CD4-positive, alpha-beta memory T cell (primary cell): ENCODE results near the gene PRDM1. TPM values are rescaled to one million over a fixed set of nuclear protein-coding genes. Genes with fewer than 3 reads are reported as not detected.
A peak's percentile ranks its signal among the peaks of the same experiment; 100 is the strongest.

ENCODE experiments used
- CTCF ChIA-PET: fragments of 350-600 bp; sonication (Branson Sonifier 250); formaldehyde crosslinking; loops from one replicate; lab custom pipeline; 2021; ENCODE audit warnings: inconsistent platforms; ENCODE audit not compliant: partially characterized antibody; lab: Charles Lee
- POLR2A ChIA-PET: fragments of 350-600 bp; sonication (Branson Sonifier 250); formaldehyde crosslinking; loops from one replicate; lab custom pipeline; 2021; ENCODE audit not compliant: partially characterized antibody; lab: Charles Lee
- DNase-seq, 5 donors: peaks; one replicate each; pipeline versions ENCODE4 v3.0.0 to v3.0.0-alpha.2; 2020 to 2022; ENCODE audit warnings: mixed read lengths in 1 of 5
- H3K27ac ChIP-seq: one replicate; pipeline ENCODE4 v1.7.0; 2013; ENCODE audit warnings: low read depth, low read length
- H3K27me3 ChIP-seq: 2 replicates; pipeline ENCODE4 v1.7.0; 2013; ENCODE audit warnings: mild to moderate bottlenecking, low read length, moderate library complexity; ENCODE audit not compliant: insufficient read depth
- H3K36me3 ChIP-seq: 2 replicates; pipeline ENCODE4 v1.7.0; 2013; ENCODE audit warnings: mild to moderate bottlenecking, low read length, moderate library complexity; ENCODE audit not compliant: insufficient read depth
- H3K4me1 ChIP-seq: 2 replicates; pipeline ENCODE4 v1.7.0; 2013; ENCODE audit warnings: mild to moderate bottlenecking, low read length, moderate library complexity; ENCODE audit not compliant: insufficient read depth
- H3K4me3 ChIP-seq, 2 donors: one replicate each; pipeline ENCODE4 v1.7.0; 2013; ENCODE audit warnings: low read length in 2 of 2, mild to moderate bottlenecking in 1 of 2
- H3K9me3 ChIP-seq, 2 donors: one replicate each; pipeline ENCODE4 v1.7.0; 2013; ENCODE audit warnings: low read length in 2 of 2, control low read depth in 1 of 2; ENCODE audit not compliant: control insufficient read depth in 1 of 2
- H3K27ac Mint-ChIP-seq, 7 donors: one replicate each; pipeline ENCODE4 v1.8.0; 2020 to 2021; ENCODE audit warnings: mixed read lengths in 7 of 7, mild to moderate bottlenecking in 6 of 7, inconsistent platforms in 3 of 7, moderate library complexity in 3 of 7
- H3K27me3 Mint-ChIP-seq, 2 donors: one replicate each; pipeline ENCODE4 v1.8.0; 2020 to 2021; ENCODE audit warnings: mixed read lengths in 2 of 2
- H3K36me3 Mint-ChIP-seq, 2 donors: one replicate each; pipeline ENCODE4 v1.8.0; 2020 to 2021; ENCODE audit warnings: mixed read lengths in 2 of 2, inconsistent platforms in 1 of 2, mild to moderate bottlenecking in 1 of 2
- H3K4me1 Mint-ChIP-seq, 4 donors: one replicate each; pipeline ENCODE4 v1.8.0; 2020 to 2021; ENCODE audit warnings: mixed read lengths in 4 of 4, mild to moderate bottlenecking in 1 of 4
- H3K4me3 Mint-ChIP-seq, 8 donors: one replicate each; pipeline ENCODE4 v1.8.0; 2020 to 2021; ENCODE audit warnings: mixed read lengths in 8 of 8, mild to moderate bottlenecking in 7 of 8, moderate library complexity in 6 of 8, inconsistent platforms in 3 of 8
- H3K9me3 Mint-ChIP-seq, 8 donors: one replicate each; pipeline ENCODE4 v1.8.0; 2020 to 2021; ENCODE audit warnings: mixed read lengths in 8 of 8, mild to moderate bottlenecking in 5 of 8, inconsistent platforms in 3 of 8, moderate library complexity in 1 of 8
- intact Hi-C: fragments of 100-400 bp; cut with micrococcal nuclease; formaldehyde crosslinking; loops from one replicate; pipeline ENCODE4 v1.15.1; 2023
- polyA plus RNA-seq, 2 donors: library from polyadenylated mRNA; unstranded; fragments of 300-500 nt; fragmentation: Illumina TruSeq; gene quantifications; one replicate each; pipeline ENCODE4 v1.2.3, GENCODE V29; 2021
- total RNA-seq, 2 experiments: library from RNA; stranded (reverse); gene quantifications; one replicate each; pipeline ENCODE4 v1.2.3, GENCODE V29; 2021

PRDM1 gene
- total and polyA plus RNA-seq, 4 experiments from 2014 or later = 33.4 to 97.0 (median 39.7) TPM

- peak overlapping the region; percentile 89 to 97 (median 94) for H3K4me3 Mint-ChIP-seq
- H3K27ac ChIP-seq = peak overlapping the region; percentile 57
- no peak overlapping the region for H3K4me3 ChIP-seq
- peak overlapping the region; percentile 16 to 94 (median 82) for H3K27ac Mint-ChIP-seq
- H3K27me3 Mint-ChIP-seq = peaks cover 0 to 2% of the 10 kb centered on the region in 2 donors
- H3K9me3 Mint-ChIP-seq = peaks cover 0 to 4% (median 0%) of the 10 kb centered on the region in 8 donors
- POLR2A ChIA-PET = interaction anchor here (0.9 to 6.0 kb wide), 7 partner anchors 15 to 304 kb away, joined by 3 to 151 read pairs (median 12); no protein-coding TSS in a partner anchor
- peaks cover 73% of the 10 kb centered on the region for H3K4me1 ChIP-seq
- peaks cover 57 to 94% (median 77%) of the 10 kb centered on the region in 4 donors for H3K4me1 Mint-ChIP-seq
- H3K27me3 ChIP-seq = no peaks in the 10 kb centered on the region
- H3K9me3 ChIP-seq = no peaks in the 10 kb centered on the region
- no peaks in the 10 kb centered on the region for H3K36me3 ChIP-seq
- CTCF ChIA-PET = interaction anchor here (0.8 to 5.7 kb wide), 10 partner anchors 11 to 602 kb away, joined by 3 to 206 read pairs (median 6); no protein-coding TSS in a partner anchor
- DNase-seq = no peak
- H3K36me3 Mint-ChIP-seq = peaks cover 4 to 17% of the 10 kb centered on the region in 2 donors
- intact Hi-C loops = loop anchor here (5.0 kb wide), 1 partner anchor 653 kb away; no protein-coding TSS in a partner anchor
These were observed 996 bp upstream of the PRDM1 start for GRCh38 chr6:106084989-106085691.

GRCh38 chr6:106085692-106085983 lies 498 bp upstream of the PRDM1 start:
- Histone ChIP-seq H3K4me3 (peak overlapping the region in 1 of 2 donors; percentile 61), H3K9me3 (no peaks in the 10 kb centered on the region), H3K4me1 (peaks cover 78% of the 10 kb centered on the region), H3K36me3 (no peaks in the 10 kb centered on the region), H3K27ac (peak overlapping the region; percentile 57), H3K27me3 (no peaks in the 10 kb centered on the region)
- CTCF ChIA-PET = interaction anchor here (0.6 to 5.7 kb wide), 13 partner anchors 10 to 656 kb away, joined by 3 to 206 read pairs (median 4); no protein-coding TSS in a partner anchor
- H3K27ac Mint-ChIP-seq = peak overlapping the region; percentile 74 to 94 (median 83)
- peaks cover 8 to 22% of the 10 kb centered on the region in 2 donors for H3K36me3 Mint-ChIP-seq
- H3K4me3 Mint-ChIP-seq = peak overlapping the region; percentile 89 to 97 (median 94)
- DNase-seq = no peak
- peaks cover 0 to 2% of the 10 kb centered on the region in 2 donors for H3K27me3 Mint-ChIP-seq
- H3K4me1 Mint-ChIP-seq = peaks cover 62 to 95% (median 80%) of the 10 kb centered on the region in 4 donors
- intact Hi-C loops = loop anchor here (5.0 kb wide), 1 partner anchor 653 kb away; no protein-coding TSS in a partner anchor
- POLR2A ChIA-PET = interaction anchor here (0.6 to 6.0 kb wide), 13 partner anchors 15 to 682 kb away, joined by 3 to 151 read pairs (median 3); partner anchors contain the start of gene PREP
- H3K9me3 Mint-ChIP-seq = peaks cover 0 to 4% (median 0%) of the 10 kb centered on the region in 8 donors

- DNase-seq = no peak
- H3K27ac ChIP-seq = no peak overlapping the region
- CTCF ChIA-PET = interaction anchor here (1.1 to 5.7 kb wide), 7 partner anchors 9 to 354 kb away, joined by 3 to 206 read pairs (median 12); no protein-coding TSS in a partner anchor
- POLR2A ChIA-PET = interaction anchor here (0.8 to 6.0 kb wide), 15 partner anchors 14 to 684 kb away, joined by 3 to 151 read pairs (median 4); partner anchors contain the start of gene PREP
- H3K4me3 Mint-ChIP-seq = peak overlapping the region; percentile 89 to 97 (median 94)
- H3K27me3 ChIP-seq = no peaks in the 10 kb centered on the region
- peaks cover 66 to 96% (median 81%) of the 10 kb centered on the region in 4 donors for H3K4me1 Mint-ChIP-seq
- no peaks in the 10 kb centered on the region for H3K36me3 ChIP-seq
- peak overlapping the region in 6 of 7 donors; percentile 19 to 92 (median 62) for H3K27ac Mint-ChIP-seq
- peaks cover 0 to 2% of the 10 kb centered on the region in 2 donors for H3K27me3 Mint-ChIP-seq
- peaks cover 0 to 4% (median 0%) of the 10 kb centered on the region in 8 donors for H3K9me3 Mint-ChIP-seq
- no peaks in the 10 kb centered on the region for H3K9me3 ChIP-seq
- intact Hi-C loops = loop anchor here (1.0 to 5.0 kb wide), 6 partner anchors 11 to 654 kb away; no protein-coding TSS in a partner anchor
- peak overlapping the region; percentile 47 to 61 for H3K4me3 ChIP-seq
- H3K4me1 ChIP-seq = peaks cover 87% of the 10 kb centered on the region
- peaks cover 10 to 28% of the 10 kb centered on the region in 2 donors for H3K36me3 Mint-ChIP-seq
These were observed 659 bp downstream of the PRDM1 start for GRCh38 chr6:106086814-106087175.

GRCh38 chr6:106087548-106088325 lies 1.6 kb downstream of the PRDM1 start:
- H3K9me3 Mint-ChIP-seq = peaks cover 0 to 4% (median 0%) of the 10 kb centered on the region in 8 donors
- peak overlapping the region; percentile 71 to 94 (median 90) for H3K27ac Mint-ChIP-seq
- peaks cover 12 to 32% of the 10 kb centered on the region in 2 donors for H3K36me3 Mint-ChIP-seq
- H3K27me3 Mint-ChIP-seq = peaks cover 0 to 2% of the 10 kb centered on the region in 2 donors
- peaks cover 65 to 97% (median 79%) of the 10 kb centered on the region in 4 donors for H3K4me1 Mint-ChIP-seq
- Histone ChIP-seq H3K36me3 (no peaks in the 10 kb centered on the region), H3K4me1 (peaks cover 91% of the 10 kb centered on the region), H3K9me3 (no peaks in the 10 kb centered on the region), H3K27ac (peak overlapping the region; percentile 22), H3K27me3 (no peaks in the 10 kb centered on the region), H3K4me3 (peak overlapping the region; percentile 47 to 61)
- DNase-seq = no peak
- H3K4me3 Mint-ChIP-seq = peak overlapping the region; percentile 89 to 97 (median 94)
- ChIA-PET CTCF (interaction anchor here (0.7 to 5.7 kb wide), 8 partner anchors 8 to 466 kb away, joined by 4 to 206 read pairs (median 15); no protein-coding TSS in a partner anchor), POLR2A (interaction anchor here (1.0 to 6.0 kb wide), 8 partner anchors 13 to 109 kb away, joined by 3 to 151 read pairs (median 11); no protein-coding TSS in a partner anchor)
- intact Hi-C loops = loop anchor here (2.0 to 5.0 kb wide), 2 partner anchors 15 to 655 kb away; no protein-coding TSS in a partner anchor

GRCh38 chr6:106090001-106090400 lies 3.9 kb downstream of the PRDM1 start:
- Histone ChIP-seq H3K9me3 (no peaks in the 10 kb centered on the region), H3K27me3 (no peaks in the 10 kb centered on the region), H3K4me3 (peak overlapping the region in 1 of 2 donors; percentile 32), H3K27ac (no peak overlapping the region), H3K4me1 (peaks cover 92% of the 10 kb centered on the region), H3K36me3 (no peaks in the 10 kb centered on the region)
- intact Hi-C loops = loop anchor here (1.0 to 2.0 kb wide), 2 partner anchors 133 to 211 kb away; no protein-coding TSS in a partner anchor
- DNase-seq = no peak
- CTCF ChIA-PET = interaction anchor here (0.6 to 5.7 kb wide), 34 partner anchors 10 to 889 kb away, joined by 3 to 206 read pairs (median 4); partner anchors contain the start of gene ATG5
- H3K9me3 Mint-ChIP-seq = peaks cover 0 to 4% (median 0%) of the 10 kb centered on the region in 8 donors
- POLR2A ChIA-PET = interaction anchor here (0.7 to 6.0 kb wide), 11 partner anchors 10 to 355 kb away, joined by 3 to 151 read pairs (median 5); partner anchors contain the start of gene ATG5
- peak overlapping the region; percentile 61 to 95 (median 82) for H3K4me3 Mint-ChIP-seq
- H3K27ac Mint-ChIP-seq = peak overlapping the region; percentile 14 to 86 (median 65)
- H3K27me3 Mint-ChIP-seq = peaks cover 0 to 2% of the 10 kb centered on the region in 2 donors
- H3K36me3 Mint-ChIP-seq = peaks cover 17 to 36% of the 10 kb centered on the region in 2 donors
- H3K4me1 Mint-ChIP-seq = peaks cover 61 to 96% (median 77%) of the 10 kb centered on the region in 4 donors

GRCh38 chr6:106092279-106092678 lies 6.1 kb downstream of the PRDM1 start:
- H3K4me1 ChIP-seq = peaks cover 95% of the 10 kb centered on the region
- no peak for DNase-seq
- peaks cover 64 to 96% (median 81%) of the 10 kb centered on the region in 4 donors for H3K4me1 Mint-ChIP-seq
- intact Hi-C loops = no loop called here
- no peaks in the 10 kb centered on the region for H3K9me3 ChIP-seq
- H3K4me3 ChIP-seq = no peak overlapping the region
- peak overlapping the region in 6 of 7 donors; percentile 10 to 86 (median 54) for H3K27ac Mint-ChIP-seq
- peaks cover 0 to 2% of the 10 kb centered on the region in 2 donors for H3K27me3 Mint-ChIP-seq
- no peaks in the 10 kb centered on the region for H3K27me3 ChIP-seq
- ChIA-PET CTCF (interaction anchor here (0.7 to 8.9 kb wide), 11 partner anchors 9 to 209 kb away, joined by 3 to 107 read pairs (median 6); no protein-coding TSS in a partner anchor), POLR2A (interaction anchor here (1.0 to 9.8 kb wide), 5 partner anchors 9 to 99 kb away, joined by 3 to 177 read pairs (median 4); no protein-coding TSS in a partner anchor)
- no peak overlapping the region for H3K27ac ChIP-seq
- peak overlapping the region in 7 of 8 donors; percentile 4 to 48 (median 32) for H3K4me3 Mint-ChIP-seq
- peaks cover 0 to 2% (median 0%) of the 10 kb centered on the region in 8 donors for H3K9me3 Mint-ChIP-seq
- H3K36me3 Mint-ChIP-seq = peaks cover 17 to 37% of the 10 kb centered on the region in 2 donors
- H3K36me3 ChIP-seq = peaks cover 4% of the 10 kb centered on the region
